Suprapubic skin (tissue), 4 donors: ENCODE data around the gene CFAP77. TPM values are rescaled to one million over a fixed set of nuclear protein-coding genes. Genes with fewer than 3 reads are reported as not detected.

Experiments
- DNase-seq, 2 donors: peaks; one replicate each; pipeline ENCODE4 v3.0.0-alpha.2; 2019; ENCODE audit warnings: low spot score in 2 of 2
- H3K27ac ChIP-seq: fragments of 200-600 bp; sonication (generic); one replicate; pipeline ENCODE4 v1.5.1; 2019
- H3K27me3 ChIP-seq: fragments of 200-600 bp; sonication (generic); one replicate; pipeline ENCODE4 v1.5.1; 2019
- H3K36me3 ChIP-seq: fragments of 200-600 bp; sonication (generic); one replicate; pipeline ENCODE4 v1.5.1; 2019
- H3K4me1 ChIP-seq: fragments of 200-600 bp; sonication (generic); one replicate; pipeline ENCODE4 v1.5.1; 2019
- H3K4me3 ChIP-seq: fragments of 200-600 bp; sonication (generic); one replicate; pipeline ENCODE4 v1.5.1; 2019; ENCODE audit warnings: mild to moderate bottlenecking
- H3K9me3 ChIP-seq: fragments of 200-600 bp; sonication (generic); one replicate; pipeline ENCODE4 v1.5.1; 2019
- EP300 ChIP-seq: sonication (generic); formaldehyde crosslinking; IDR thresholded peaks from one replicate; pipeline ENCODE4 v1.6.1; 2017; ENCODE audit warnings: antibody characterized with exemption
- POLR2A ChIP-seq, 2 donors: fragments of 450-650 bp; IDR thresholded peaks; one replicate each; pipeline ENCODE4 v1.6.1; 2017; ENCODE audit warnings: antibody characterized with exemption in 2 of 2, mild to moderate bottlenecking in 2 of 2, moderate library complexity in 2 of 2
- POLR2AphosphoS5 ChIP-seq, 3 donors: sonication (generic); formaldehyde crosslinking; IDR thresholded peaks; one replicate each; pipeline ENCODE4 v1.6.1; 2017; ENCODE audit warnings: antibody characterized with exemption in 3 of 3
- WGBS: methylation state at CpG from one replicate; pipeline ENCODE4 v1.1.5; 2018; 5-methylcytosine and 5-hydroxymethylcytosine counted together
- total RNA-seq, 4 donors: library from RNA; depleted of rRNA; stranded (reverse); fragments of >200 nt; gene quantifications; one replicate each; pipeline ENCODE4 v1.1.0, GENCODE V29; 2016
- TF ChIP-seq, protein P1 (sequence below), 2 donors: fragments of 200-600 bp in 1 of 2; fragments of 450-650 bp in 1 of 2; sonication (generic) in 1 of 2; IDR thresholded peaks; one replicate each; pipeline ENCODE4 v1.5.1; 2016 to 2019; ENCODE audit warnings: antibody characterized with exemption in 2 of 2, mild to moderate bottlenecking in 1 of 2, moderate library complexity in 1 of 2

The CFAP77 gene
- total RNA-seq, 4 donors from 2014 or later = 1.0 TPM; not detected in 3

- WGBS = 11% methylated on average over 20 of the region's 37 CpGs
- Histone ChIP-seq H3K27me3 (peaks cover 100% of the 10 kb centered on the region), H3K9me3 (no peaks in the 10 kb centered on the region), H3K36me3 (no peaks in the 10 kb centered on the region), H3K27ac (no peak overlapping the region), H3K4me3 (no peak overlapping the region), H3K4me1 (peaks cover 32% of the 10 kb centered on the region)
- DNase-seq = no peak
- TF ChIP-seq EP300 (no peak), POLR2AphosphoS5 (IDR thresholded peaks at IDR 0.05) (no peak), POLR2A (IDR thresholded peaks at IDR 0.05) (no peak)
- TF ChIP-seq, protein P1, sequence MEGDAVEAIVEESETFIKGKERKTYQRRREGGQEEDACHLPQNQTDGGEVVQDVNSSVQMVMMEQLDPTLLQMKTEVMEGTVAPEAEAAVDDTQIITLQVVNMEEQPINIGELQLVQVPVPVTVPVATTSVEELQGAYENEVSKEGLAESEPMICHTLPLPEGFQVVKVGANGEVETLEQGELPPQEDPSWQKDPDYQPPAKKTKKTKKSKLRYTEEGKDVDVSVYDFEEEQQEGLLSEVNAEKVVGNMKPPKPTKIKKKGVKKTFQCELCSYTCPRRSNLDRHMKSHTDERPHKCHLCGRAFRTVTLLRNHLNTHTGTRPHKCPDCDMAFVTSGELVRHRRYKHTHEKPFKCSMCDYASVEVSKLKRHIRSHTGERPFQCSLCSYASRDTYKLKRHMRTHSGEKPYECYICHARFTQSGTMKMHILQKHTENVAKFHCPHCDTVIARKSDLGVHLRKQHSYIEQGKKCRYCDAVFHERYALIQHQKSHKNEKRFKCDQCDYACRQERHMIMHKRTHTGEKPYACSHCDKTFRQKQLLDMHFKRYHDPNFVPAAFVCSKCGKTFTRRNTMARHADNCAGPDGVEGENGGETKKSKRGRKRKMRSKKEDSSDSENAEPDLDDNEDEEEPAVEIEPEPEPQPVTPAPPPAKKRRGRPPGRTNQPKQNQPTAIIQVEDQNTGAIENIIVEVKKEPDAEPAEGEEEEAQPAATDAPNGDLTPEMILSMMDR (IDR thresholded peaks at IDR 0.05) = no peak
Observed at GRCh38 chr9:132582786-132583583, 173.0 kb downstream of the CFAP77 start.

- WGBS = 6% methylated on average over 8 of the region's 8 CpGs
- TF ChIP-seq, protein P1 (IDR thresholded peaks at IDR 0.05) = no peak
- no peak for TF ChIP-seq POLR2AphosphoS5 (IDR thresholded peaks at IDR 0.05)
- TF ChIP-seq EP300 = no peak
- TF ChIP-seq POLR2A (IDR thresholded peaks at IDR 0.05) = no peak
- H3K4me1 ChIP-seq = peaks cover 32% of the 10 kb centered on the region
- no peaks in the 10 kb centered on the region for H3K36me3 ChIP-seq
- no peak overlapping the region for H3K4me3 ChIP-seq
- H3K9me3 ChIP-seq = no peaks in the 10 kb centered on the region
- H3K27ac ChIP-seq = no peak overlapping the region
- no peak for DNase-seq
- H3K27me3 ChIP-seq = peaks cover 100% of the 10 kb centered on the region
Observed at GRCh38 chr9:132583584-132584304, 173.7 kb downstream of the CFAP77 start.

DNA sequence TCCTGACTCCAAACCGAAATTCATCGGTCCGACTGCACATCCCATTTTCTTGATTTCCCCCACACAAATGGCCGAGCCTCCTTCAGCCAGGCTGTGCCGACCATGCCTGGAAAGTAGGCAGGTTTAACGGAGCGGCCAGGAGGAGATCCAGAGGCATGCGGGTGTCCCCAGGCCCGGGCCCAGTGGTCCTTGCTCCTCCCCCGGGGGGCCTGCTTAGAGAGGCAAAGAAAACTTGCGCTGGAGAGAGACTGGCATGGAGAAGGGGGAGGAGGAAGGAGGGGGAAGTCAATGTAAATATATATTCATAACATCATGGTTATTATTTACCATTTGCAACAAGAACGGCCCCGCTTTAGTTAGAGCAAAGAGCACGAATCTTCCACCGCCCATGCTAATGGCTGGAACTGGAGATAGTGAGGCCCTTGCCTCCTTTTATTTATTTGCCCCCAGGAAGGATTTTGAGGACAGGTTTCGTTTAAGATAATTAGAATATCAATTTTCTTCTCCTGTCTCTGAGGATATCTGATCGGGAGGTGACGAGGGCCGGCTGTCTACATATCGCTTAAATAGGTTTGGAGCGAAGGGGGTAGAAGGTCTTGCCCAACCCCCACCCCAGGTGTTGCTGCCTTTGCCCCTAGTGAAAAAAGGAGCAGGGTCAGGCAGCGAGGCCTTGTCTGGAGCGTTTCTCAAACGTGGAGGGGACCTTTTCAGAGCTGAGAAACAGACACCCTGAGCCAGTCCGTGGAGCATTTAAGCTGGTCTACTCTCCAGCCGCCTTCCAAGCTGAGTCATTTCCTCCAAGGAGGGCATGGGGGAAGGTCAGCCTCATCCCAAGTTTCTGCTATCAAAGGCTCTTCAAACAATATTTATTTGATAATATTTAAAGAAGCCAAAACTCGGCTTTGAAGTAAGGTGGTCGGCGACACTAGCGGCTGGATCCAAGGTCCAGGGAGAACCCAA lies 174.9 kb downstream of the CFAP77 start:
- Histone ChIP-seq H3K4me1 (peaks cover 38% of the 10 kb centered on the region), H3K4me3 (no peak overlapping the region), H3K27ac (no peak overlapping the region), H3K36me3 (no peaks in the 10 kb centered on the region), H3K9me3 (no peaks in the 10 kb centered on the region), H3K27me3 (peaks cover 100% of the 10 kb centered on the region)
- no peak for DNase-seq
- TF ChIP-seq POLR2AphosphoS5 (IDR thresholded peaks at IDR 0.05) (no peak), EP300 (no peak), POLR2A (IDR thresholded peaks at IDR 0.05) (no peak)
- TF ChIP-seq, protein P1 (IDR thresholded peaks at IDR 0.05) = no peak
- 14% methylated on average over 30 of the region's 30 CpGs for WGBS

DNA sequence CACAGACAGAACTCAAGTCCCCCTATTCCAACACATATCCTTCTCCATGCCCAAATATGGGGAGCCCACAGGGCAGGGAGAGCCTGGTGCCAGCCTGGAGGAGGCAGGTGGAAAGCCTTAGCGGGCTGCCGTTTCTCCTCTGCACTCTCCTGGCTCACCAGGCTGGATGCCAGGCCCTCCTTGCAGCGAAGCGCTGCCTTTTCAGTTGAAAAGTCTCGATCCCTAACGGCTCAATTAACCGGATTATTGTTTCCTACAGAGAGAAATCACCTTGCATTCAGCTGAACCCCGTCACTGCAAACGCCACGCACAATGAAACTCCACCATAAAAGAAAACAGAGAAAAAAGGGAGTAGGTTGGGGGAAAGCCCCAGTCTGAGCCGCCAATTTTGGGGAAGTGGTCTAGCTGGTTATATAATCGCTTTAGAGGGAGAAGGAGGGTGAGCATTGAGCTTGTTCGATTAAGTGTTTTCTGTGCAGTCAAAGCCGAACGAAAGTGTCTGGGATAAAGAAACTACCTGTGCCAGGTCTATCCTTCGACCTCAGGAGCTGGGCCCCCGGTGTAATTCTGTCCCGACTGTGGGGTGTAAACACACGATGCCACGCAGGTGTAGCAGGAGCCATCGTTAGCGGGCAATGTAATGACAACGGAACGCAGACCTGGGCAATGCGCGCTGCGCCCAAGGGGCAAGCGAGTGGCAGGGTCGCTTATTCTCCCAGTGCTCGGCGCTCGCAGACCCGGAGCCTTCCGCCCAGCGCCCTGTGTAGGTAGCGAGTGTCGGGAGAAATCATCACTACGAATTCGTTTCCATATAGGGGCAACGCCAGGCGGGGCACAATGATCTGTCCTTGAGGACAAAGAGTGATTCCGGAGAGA lies 176.2 kb downstream of the CFAP77 start:
- 9% methylated on average over 25 of the region's 42 CpGs for WGBS
- H3K36me3 ChIP-seq = no peaks in the 10 kb centered on the region
- peaks cover 39% of the 10 kb centered on the region for H3K4me1 ChIP-seq
- H3K4me3 ChIP-seq = no peak overlapping the region
- no peak overlapping the region for H3K27ac ChIP-seq
- H3K27me3 ChIP-seq = peaks cover 100% of the 10 kb centered on the region
- TF ChIP-seq POLR2A (IDR thresholded peaks at IDR 0.05) (no peak), EP300 (no peak)
- TF ChIP-seq, protein P1 (IDR thresholded peaks at IDR 0.05) = no peak
- no peak for DNase-seq
- H3K9me3 ChIP-seq = no peaks in the 10 kb centered on the region
